HCT116 (cell line): Measurements from ENCODE around the gene PRTG. TPM values are rescaled to one million over a fixed set of nuclear protein-coding genes. Genes with fewer than 3 reads are reported as not detected.

Experiments
- ATAC-seq: fragments of 200-7000 bp; cut with Tn5 transposase; 2 replicates; pipeline ENCODE4 v1.9.1; 2020; ENCODE audit warnings: mild to moderate bottlenecking, moderate library complexity
- BruUV-seq: library from RNA; stranded (reverse); fragments of 400-500 nt; replicated peaks from 2 replicates; lab custom pipeline; 2021; lab: Mats Ljungman, UMichigan
- CTCF ChIA-PET: fragments of 300-600 bp; sonication (Branson Sonifier 250); formaldehyde crosslinking; loops from one replicate; lab custom pipeline; 2021; ENCODE audit warnings: antibody characterized with exemption; lab: Charles Lee
- POLR2A ChIA-PET: fragments of 300-600, 350-600 bp; sonication (Branson Sonifier 250); formaldehyde crosslinking; loops from one replicate; lab custom pipeline; 2021; ENCODE audit warnings: antibody characterized with exemption; lab: Charles Lee
- RAD21 ChIA-PET, 2 experiments: fragments of 300-600 bp; sonication (Branson Sonifier 250); formaldehyde crosslinking; loops; one replicate each; lab custom pipeline; 2023; ENCODE audit warnings: low total read pairs in 2 of 2; ENCODE audit not compliant: uncharacterized antibody in 2 of 2, unreplicated experiment in 2 of 2, low non-redundant PET in 1 of 2; lab: Charles Lee
- DNase-seq: peaks from one replicate; pipeline ENCODE4 v3.0.0-alpha.2; 2010; ENCODE audit warnings: low read depth, low spot score
- H2AFZ ChIP-seq: fragments of 200-600 bp; shearing (Covaris generic), sonication (generic); 2 replicates; pipeline ENCODE4 v1.6.1; 2017; ENCODE audit warnings: low read depth, mixed run types, mixed read lengths, antibody characterized with exemption, low read length; ENCODE audit not compliant: poor library complexity, severe bottlenecking
- H3K27ac ChIP-seq: 2 replicates; pipeline ENCODE4 v1.5.1; 2012; ENCODE audit warnings: low read depth, low read length
- H3K27me3 ChIP-seq: fragments of 200-600 bp; sonication (generic); 2 replicates; pipeline ENCODE4 v1.6.1; 2016; ENCODE audit warnings: mixed run types, low read length, mixed read lengths; ENCODE audit not compliant: insufficient read depth
- H3K36me3 ChIP-seq, 2 experiments: fragments of 200-500 bp in 1 of 2; fragments of 200-600 bp in 1 of 2; sonication (Bioruptor generic) in 1 of 2; sonication (generic) in 1 of 2; 2 replicates each; pipeline versions ENCODE4 v1.5.1 to v1.6.1; 2014 to 2016; ENCODE audit warnings: low read length in 2 of 2, inconsistent platforms in 1 of 2, mixed read lengths in 1 of 2, mixed run types in 1 of 2; ENCODE audit not compliant: insufficient read depth in 2 of 2, control insufficient read depth in 1 of 2
- H3K4me1 ChIP-seq, 2 experiments: fragments of 200-600 bp in 1 of 2; sonication (generic) in 1 of 2; 2 replicates each; pipeline versions ENCODE4 v1.5.1 to v1.6.1; 2012 to 2017; ENCODE audit warnings: low read length in 2 of 2, inconsistent platforms in 1 of 2, mild to moderate bottlenecking in 1 of 2, mixed read lengths in 1 of 2, mixed run types in 1 of 2, moderate library complexity in 1 of 2; ENCODE audit not compliant: insufficient read depth in 2 of 2, control insufficient read depth in 1 of 2
- H3K4me2 ChIP-seq: fragments of 200-600 bp; sonication (generic); 2 replicates; pipeline ENCODE4 v1.6.1; 2017; ENCODE audit warnings: mixed run types, low read length, mixed read lengths
- H3K4me3 ChIP-seq, 2 experiments: fragments of 200-600 bp in 1 of 2; sonication (generic) in 1 of 2; replicated peaks in 1 of 2; 2 replicates each; pipeline ENCODE4 v1.5.1; 2011 to 2016; ENCODE audit warnings: low read length in 2 of 2, control low read depth in 1 of 2, low read depth in 1 of 2, mild to moderate bottlenecking in 1 of 2, mixed read lengths in 1 of 2, mixed run types in 1 of 2
- H3K79me2 ChIP-seq: fragments of 200-600 bp; sonication (generic); 2 replicates; pipeline ENCODE4 v1.6.1; 2017; ENCODE audit warnings: mild to moderate bottlenecking, mixed run types, low read length, moderate library complexity, mixed read lengths; ENCODE audit not compliant: insufficient read depth
- H3K9ac ChIP-seq: fragments of 200-600 bp; sonication (generic); 2 replicates; pipeline ENCODE4 v1.6.1; 2016; ENCODE audit warnings: low read length, mixed read lengths
- H3K9me2 ChIP-seq: fragments of 200-600 bp; sonication (generic), shearing (Covaris generic); 2 replicates; pipeline ENCODE4 v1.6.1; 2017; ENCODE audit warnings: mixed run types, mild to moderate bottlenecking, moderate library complexity; ENCODE audit not compliant: insufficient read depth
- H3K9me3 ChIP-seq, 2 experiments: fragments of 200-500 bp in 1 of 2; fragments of 200-600 bp in 1 of 2; sonication (Bioruptor generic) in 1 of 2; sonication (generic) in 1 of 2; 2 replicates each; pipeline ENCODE4 v1.6.1; 2014 to 2017; ENCODE audit warnings: low read length in 2 of 2, mixed read lengths in 2 of 2, inconsistent platforms in 1 of 2, low read depth in 1 of 2, mild to moderate bottlenecking in 1 of 2, mixed run types in 1 of 2, moderate library complexity in 1 of 2; ENCODE audit not compliant: control insufficient read depth in 1 of 2, insufficient read depth in 1 of 2
- H4K20me1 ChIP-seq: fragments of 200-600 bp; sonication (generic), shearing (Covaris generic); 2 replicates; pipeline ENCODE4 v1.6.1; 2017; ENCODE audit warnings: mixed run types, mild to moderate bottlenecking, moderate library complexity; ENCODE audit not compliant: insufficient read depth
- ATF3 ChIP-seq: IDR thresholded peaks from 2 replicates; pipeline ENCODE4 v1.6.1; 2012
- CBX3 ChIP-seq: IDR thresholded peaks from 2 replicates; pipeline ENCODE4 v1.6.1; 2012; ENCODE audit warnings: low read depth
- CTCF ChIP-seq, 3 experiments: fragments of 200-600 bp in 1 of 3; sonication (generic) in 1 of 3; IDR thresholded peaks in 2 of 3; conservative IDR thresholded peaks in 1 of 3; 2 replicates each; pipeline ENCODE4 v1.5.1; 2012 to 2017; ENCODE audit warnings: low read depth in 2 of 3, low read length in 2 of 3, antibody characterized with exemption in 1 of 3, borderline replicate concordance in 1 of 3, control low read depth in 1 of 3, mild to moderate bottlenecking in 1 of 3, mixed read lengths in 1 of 3, mixed run types in 1 of 3, moderate library complexity in 1 of 3; ENCODE audit not compliant: insufficient read depth in 1 of 3
- ELF1 ChIP-seq: IDR thresholded peaks from 2 replicates; pipeline ENCODE4 v1.6.1; 2012; ENCODE audit warnings: low read depth, borderline replicate concordance
- FOSL1 ChIP-seq: IDR thresholded peaks from 2 replicates; pipeline ENCODE4 v1.6.1; 2012; ENCODE audit warnings: low read depth
- JUND ChIP-seq: IDR thresholded peaks from 2 replicates; pipeline ENCODE4 v1.6.1; 2012
- POLR2A ChIP-seq: IDR thresholded peaks from 2 replicates; pipeline ENCODE4 v1.7.0; 2011; ENCODE audit warnings: borderline replicate concordance; ENCODE audit not compliant: insufficient read depth, insufficient read length; ENCODE audit errors: extremely low read depth
- POLR2AphosphoS5 ChIP-seq: IDR thresholded peaks from 2 replicates; pipeline ENCODE4 v1.6.1; 2011; ENCODE audit warnings: mild to moderate bottlenecking, low read depth, low read length, moderate library complexity
- RAD21 ChIP-seq: IDR thresholded peaks from 2 replicates; pipeline ENCODE4 v1.6.1; 2012; ENCODE audit warnings: low read depth, mild to moderate bottlenecking
- REST ChIP-seq: IDR thresholded peaks from 2 replicates; pipeline ENCODE4 v1.6.1; 2012; ENCODE audit warnings: low read depth
- SIN3A ChIP-seq: IDR thresholded peaks from 2 replicates; pipeline ENCODE4 v1.6.1; 2012; ENCODE audit warnings: low read depth
- TCF7L2 ChIP-seq: IDR thresholded peaks from 2 replicates; pipeline ENCODE4 v1.7.0; 2011; ENCODE audit warnings: borderline replicate concordance, inconsistent platforms; ENCODE audit not compliant: insufficient read depth, insufficient read length; ENCODE audit errors: extremely low read depth
- ZBTB33 ChIP-seq: IDR thresholded peaks from 2 replicates; pipeline ENCODE4 v1.6.1; 2011; ENCODE audit warnings: mild to moderate bottlenecking, low read length, moderate library complexity; ENCODE audit not compliant: insufficient replicate concordance; ENCODE audit errors: extremely low read depth
- ZFX ChIP-seq: fragments of 450-650 bp; IDR thresholded peaks from 2 replicates; pipeline ENCODE4 v1.6.1; 2017
- ZNF274 ChIP-seq: fragments of 200-500 bp; sonication (Bioruptor generic); IDR thresholded peaks from 2 replicates; pipeline ENCODE4 v1.6.1; 2014; ENCODE audit warnings: mild to moderate bottlenecking, low read depth, low read length, inconsistent platforms
- intact Hi-C: fragments of 100-400 bp; cut with micrococcal nuclease; formaldehyde crosslinking; loops from 2 replicates; pipeline ENCODE4 v1.10.0; 2022
- total RNA-seq: library from RNA; stranded (reverse); gene quantifications from one replicate; pipeline ENCODE4 v1.2.1, GENCODE V29; 2021; ENCODE audit not compliant: unreplicated experiment

The PRTG gene
- total RNA-seq, 1 experiment from 2014 or later, result not detected

- TF ChIP-seq REST (no peak), ZFX (no peak), TCF7L2 (no peak), RAD21 (no peak), FOSL1 (no peak)
These were observed 39.1 kb downstream of the PRTG start (continued) for GRCh38 chr15:55703873-55704301.

GRCh38 chr15:55700876-55701275 lies 42.1 kb downstream of the PRTG start:
- Histone ChIP-seq H3K9me2 (no peaks in the 10 kb centered on the region), H3K79me2 (no peaks in the 10 kb centered on the region), H3K4me3 (no peak overlapping the region), H4K20me1 (no peaks in the 10 kb centered on the region), H3K9me3 (no peaks in the 10 kb centered on the region), H3K9ac (no peak overlapping the region), H3K4me1 (no peaks in the 10 kb centered on the region), H3K36me3 (no peaks in the 10 kb centered on the region), H3K27ac (no peak overlapping the region), H2AFZ (no peak overlapping the region), H3K27me3 (no peaks in the 10 kb centered on the region), H3K4me2 (no peak overlapping the region)
- ChIA-PET POLR2A (no interaction called here), CTCF (no interaction called here), RAD21 (no interaction called here)
- no TSS peak for BruUV-seq
- intact Hi-C loops, result no loop called here
- ATAC-seq (no peak), DNase-seq (no peak)
- no peak for TF ChIP-seq ELF1
- no peak for TF ChIP-seq ATF3
- TF ChIP-seq POLR2A, result no peak
- TF ChIP-seq CTCF (IDR thresholded peaks at IDR 0.05 in 2 of 3, conservative IDR thresholded peaks at IDR 0.05 in 1 of 3; ENCODE audit: borderline replicate concordance in 1 of 3, insufficient read depth in 1 of 3, low read depth in 2 of 3, low read length in 2 of 3), result no peak
- TF ChIP-seq TCF7L2, result no peak
- no peak for TF ChIP-seq CBX3
- no peak for TF ChIP-seq SIN3A
- no peak for TF ChIP-seq JUND
- no peak for TF ChIP-seq ZFX
- no peak for TF ChIP-seq ZBTB33
- no peak for TF ChIP-seq POLR2AphosphoS5
- no peak for TF ChIP-seq ZNF274
